Measurements from ENCODE around the gene ZNF30.

ZNF30 gene

GRCh38 chr19:34926685-34927375 is at the start of gene ZNF30:
ZNF30 (plus strand) TSS chr19:34926903; CDS start chr19:34929948, 3,045 bp downstream.
- no peak for TF ChIP-seq CTCF (IDR thresholded peaks at IDR 0.05; ENCODE audit: insufficient read depth, missing control alignments)
- no peak for FAIRE-seq
- DNase-seq (ENCODE audit: insufficient read length, low spot score) = peak; percentile 82

GRCh38 chr19:34879563-34879962 is 47.1 kb upstream of the ZNF30 start:
- TF ChIP-seq CTCF (IDR thresholded peaks at IDR 0.05; ENCODE audit: insufficient read depth, missing control alignments) = no peak
- no peak for DNase-seq (ENCODE audit: insufficient read length, low spot score)
- FAIRE-seq = no peak

GRCh38 chr19:34880034-34880433 is 46.7 kb upstream of the ZNF30 start:
- TF ChIP-seq CTCF (IDR thresholded peaks at IDR 0.05; ENCODE audit: insufficient read depth, missing control alignments) = no peak
- no peak for DNase-seq (ENCODE audit: insufficient read length, low spot score)
- FAIRE-seq = no peak

- TF ChIP-seq CTCF (IDR thresholded peaks at IDR 0.05; ENCODE audit: insufficient read depth, missing control alignments) = no peak
- DNase-seq (ENCODE audit: insufficient read length, low spot score) (no peak), FAIRE-seq (no peak)
These were observed 44.7 kb upstream of the ZNF30 start for GRCh38 chr19:34881982-34882381.

- DNase-seq (ENCODE audit: insufficient read length, low spot score) (no peak), FAIRE-seq (no peak)
- TF ChIP-seq CTCF (IDR thresholded peaks at IDR 0.05; ENCODE audit: insufficient read depth, missing control alignments) = no peak
These were observed 38.6 kb upstream of the ZNF30 start for GRCh38 chr19:34888091-34888490.

- no peak for FAIRE-seq
- TF ChIP-seq CTCF (IDR thresholded peaks at IDR 0.05; ENCODE audit: insufficient read depth, missing control alignments) = no peak
These were observed 26.5 kb upstream of the ZNF30 start for GRCh38 chr19:34900245-34900644.

GRCh38 chr19:34904664-34905527 is 21.8 kb upstream of the ZNF30 start:
- no peak for TF ChIP-seq CTCF (IDR thresholded peaks at IDR 0.05; ENCODE audit: insufficient read depth, missing control alignments)
- DNase-seq (ENCODE audit: insufficient read length, low spot score) (no peak), FAIRE-seq (no peak)

More at GRCh38 chr19:34900245-34900644, 26.5 kb upstream of the ZNF30 start:
- DNase-seq (ENCODE audit: insufficient read length, low spot score) = no peak
